WTC11 (cell line): Measurements from ENCODE around the gene STXBP5.

ENCODE experiments used
- CREB1 ChIP-seq: sonication (generic); formaldehyde crosslinking; IDR thresholded peaks from 2 replicates; pipeline ENCODE4 v1.8.0; 2023; ENCODE audit warnings: mild to moderate bottlenecking, missing genetic modification reagents
- ESRRA ChIP-seq: sonication (generic); formaldehyde crosslinking; IDR thresholded peaks from 2 replicates; pipeline ENCODE4 v1.8.1; 2022; ENCODE audit warnings: mild to moderate bottlenecking, missing genetic modification reagents, borderline replicate concordance
- FOXJ3 ChIP-seq: sonication (generic); formaldehyde crosslinking; IDR thresholded peaks from 2 replicates; pipeline ENCODE4 v1.9.0; 2021; ENCODE audit warnings: missing genetic modification reagents, mild to moderate bottlenecking, borderline replicate concordance
- GTF2I ChIP-seq: fragments of 250-450 bp; sonication (Bioruptor Pico); conservative IDR thresholded peaks from 2 replicates; pipeline ENCODE4 v1.4.0; 2021; ENCODE audit warnings: mild to moderate bottlenecking
- NR1H2 ChIP-seq: sonication (generic); formaldehyde crosslinking; IDR thresholded peaks from 2 replicates; pipeline ENCODE4 v1.9.0; 2021; ENCODE audit warnings: mild to moderate bottlenecking, moderate library complexity, missing genetic modification reagents
- OVOL2 ChIP-seq: fragments of 250-450 bp; sonication (Bioruptor Pico); IDR thresholded peaks from 2 replicates; pipeline ENCODE4 v1.9.0; 2021; ENCODE audit warnings: mild to moderate bottlenecking, borderline replicate concordance
- SP1 ChIP-seq: sonication (generic); formaldehyde crosslinking; conservative IDR thresholded peaks from 2 replicates; pipeline ENCODE4 v1.8.1; 2022; ENCODE audit warnings: missing genetic modification reagents
- TEAD1 ChIP-seq: sonication (generic); formaldehyde crosslinking; IDR thresholded peaks from 2 replicates; pipeline ENCODE4 v1.8.0; 2022; ENCODE audit warnings: mild to moderate bottlenecking, missing genetic modification reagents
- ZNF263 ChIP-seq: sonication (generic); formaldehyde crosslinking; IDR thresholded peaks from 2 replicates; pipeline ENCODE4 v1.8.1; 2022; ENCODE audit warnings: low read depth, mild to moderate bottlenecking, moderate library complexity, missing genetic modification reagents
- TF ChIP-seq, protein P1 (sequence below): fragments of 200-600 bp; IDR thresholded peaks from 2 replicates; pipeline ENCODE4 v1.8.0; 2022; ENCODE audit warnings: antibody characterized with exemption
- TF ChIP-seq, protein P2 (sequence below): sonication (generic); formaldehyde crosslinking; IDR thresholded peaks from 2 replicates; pipeline ENCODE4 v1.8.1; 2022; ENCODE audit warnings: missing genetic modification reagents, borderline replicate concordance
- TF ChIP-seq, protein P3 (sequence below): sonication (generic); formaldehyde crosslinking; IDR thresholded peaks from 2 replicates; pipeline ENCODE4 v1.8.0; 2022; ENCODE audit warnings: mild to moderate bottlenecking, missing genetic modification reagents
- TF ChIP-seq, protein P4 (sequence below): sonication (generic); formaldehyde crosslinking; IDR thresholded peaks from 2 replicates; pipeline ENCODE4 v1.8.1; 2022; ENCODE audit warnings: low read depth, missing genetic modification reagents, borderline replicate concordance

DNA sequence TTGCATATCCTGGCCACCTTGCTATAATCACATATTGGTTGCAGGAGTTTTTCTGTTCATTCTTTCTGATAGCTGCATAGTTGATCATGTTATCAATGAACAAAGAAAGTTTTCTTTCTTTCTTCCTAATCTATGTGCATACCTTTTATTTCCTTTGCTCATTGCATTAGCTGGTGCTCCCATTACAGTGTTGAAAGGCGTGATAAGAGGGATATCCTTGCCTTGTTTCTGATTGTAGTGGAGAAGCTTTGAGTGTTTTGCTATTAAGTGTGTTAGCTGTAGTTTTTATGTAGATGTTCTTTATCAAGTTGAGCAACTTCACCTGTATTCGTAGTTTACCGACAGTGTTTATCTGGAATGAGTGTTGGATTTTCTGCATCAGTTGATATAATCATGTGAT, 14.6 kb downstream of the STXBP5 start:
- TF ChIP-seq FOXJ3 (no peak), NR1H2 (no peak), CREB1 (CRISPR knock-in tag) (no peak), ESRRA (CRISPR knock-in tag) (no peak), SP1 (no peak), OVOL2 (CRISPR knock-in tag) (no peak), ZNF263 (CRISPR knock-in tag) (no peak), TEAD1 (CRISPR knock-in tag) (no peak), GTF2I (CRISPR knock-in tag) (no peak)
- TF ChIP-seq, protein P1, sequence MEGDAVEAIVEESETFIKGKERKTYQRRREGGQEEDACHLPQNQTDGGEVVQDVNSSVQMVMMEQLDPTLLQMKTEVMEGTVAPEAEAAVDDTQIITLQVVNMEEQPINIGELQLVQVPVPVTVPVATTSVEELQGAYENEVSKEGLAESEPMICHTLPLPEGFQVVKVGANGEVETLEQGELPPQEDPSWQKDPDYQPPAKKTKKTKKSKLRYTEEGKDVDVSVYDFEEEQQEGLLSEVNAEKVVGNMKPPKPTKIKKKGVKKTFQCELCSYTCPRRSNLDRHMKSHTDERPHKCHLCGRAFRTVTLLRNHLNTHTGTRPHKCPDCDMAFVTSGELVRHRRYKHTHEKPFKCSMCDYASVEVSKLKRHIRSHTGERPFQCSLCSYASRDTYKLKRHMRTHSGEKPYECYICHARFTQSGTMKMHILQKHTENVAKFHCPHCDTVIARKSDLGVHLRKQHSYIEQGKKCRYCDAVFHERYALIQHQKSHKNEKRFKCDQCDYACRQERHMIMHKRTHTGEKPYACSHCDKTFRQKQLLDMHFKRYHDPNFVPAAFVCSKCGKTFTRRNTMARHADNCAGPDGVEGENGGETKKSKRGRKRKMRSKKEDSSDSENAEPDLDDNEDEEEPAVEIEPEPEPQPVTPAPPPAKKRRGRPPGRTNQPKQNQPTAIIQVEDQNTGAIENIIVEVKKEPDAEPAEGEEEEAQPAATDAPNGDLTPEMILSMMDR, result no peak
- TF ChIP-seq, protein P2, sequence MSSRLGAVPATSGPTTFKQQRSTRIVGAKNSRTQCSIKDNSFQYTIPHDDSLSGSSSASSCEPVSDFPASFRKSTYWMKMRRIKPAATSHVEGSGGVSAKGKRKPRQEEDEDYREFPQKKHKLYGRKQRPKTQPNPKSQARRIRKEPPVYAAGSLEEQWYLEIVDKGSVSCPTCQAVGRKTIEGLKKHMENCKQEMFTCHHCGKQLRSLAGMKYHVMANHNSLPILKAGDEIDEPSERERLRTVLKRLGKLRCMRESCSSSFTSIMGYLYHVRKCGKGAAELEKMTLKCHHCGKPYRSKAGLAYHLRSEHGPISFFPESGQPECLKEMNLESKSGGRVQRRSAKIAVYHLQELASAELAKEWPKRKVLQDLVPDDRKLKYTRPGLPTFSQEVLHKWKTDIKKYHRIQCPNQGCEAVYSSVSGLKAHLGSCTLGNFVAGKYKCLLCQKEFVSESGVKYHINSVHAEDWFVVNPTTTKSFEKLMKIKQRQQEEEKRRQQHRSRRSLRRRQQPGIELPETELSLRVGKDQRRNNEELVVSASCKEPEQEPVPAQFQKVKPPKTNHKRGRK, result no peak
- TF ChIP-seq, protein P3, sequence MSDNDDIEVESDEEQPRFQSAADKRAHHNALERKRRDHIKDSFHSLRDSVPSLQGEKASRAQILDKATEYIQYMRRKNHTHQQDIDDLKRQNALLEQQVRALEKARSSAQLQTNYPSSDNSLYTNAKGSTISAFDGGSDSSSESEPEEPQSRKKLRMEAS, result no peak
- TF ChIP-seq, protein P4, sequence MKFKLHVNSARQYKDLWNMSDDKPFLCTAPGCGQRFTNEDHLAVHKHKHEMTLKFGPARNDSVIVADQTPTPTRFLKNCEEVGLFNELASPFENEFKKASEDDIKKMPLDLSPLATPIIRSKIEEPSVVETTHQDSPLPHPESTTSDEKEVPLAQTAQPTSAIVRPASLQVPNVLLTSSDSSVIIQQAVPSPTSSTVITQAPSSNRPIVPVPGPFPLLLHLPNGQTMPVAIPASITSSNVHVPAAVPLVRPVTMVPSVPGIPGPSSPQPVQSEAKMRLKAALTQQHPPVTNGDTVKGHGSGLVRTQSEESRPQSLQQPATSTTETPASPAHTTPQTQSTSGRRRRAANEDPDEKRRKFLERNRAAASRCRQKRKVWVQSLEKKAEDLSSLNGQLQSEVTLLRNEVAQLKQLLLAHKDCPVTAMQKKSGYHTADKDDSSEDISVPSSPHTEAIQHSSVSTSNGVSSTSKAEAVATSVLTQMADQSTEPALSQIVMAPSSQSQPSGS (CRISPR knock-in tag), result no peak
